ENCODE data around the gene FANCC.

DNA sequence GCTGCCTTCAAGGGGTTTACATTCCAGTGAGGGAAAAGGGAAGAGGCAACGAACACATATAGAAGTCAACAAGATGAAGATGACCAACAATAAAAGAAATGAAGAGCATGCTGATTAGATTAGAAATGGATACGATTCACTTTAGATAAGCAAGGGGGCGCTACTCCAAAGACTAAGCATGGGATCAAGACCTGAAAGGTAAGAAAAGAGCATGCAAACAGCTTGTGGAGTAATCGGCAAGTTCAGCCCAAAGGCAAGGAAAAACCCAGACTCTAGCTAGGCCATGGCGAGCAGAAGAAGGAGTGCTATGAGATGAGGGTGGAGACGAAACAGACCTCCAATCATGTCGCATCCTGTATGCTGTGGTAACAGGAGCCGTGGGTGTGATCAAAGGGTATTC, 124.4 kb downstream of the FANCC start:
- TF ChIP-seq CTCF (IDR thresholded peaks at IDR 0.05) (no peak), POLR2A (IDR thresholded peaks at IDR 0.05) (no peak)
